Esophagus (tissue), 2 donors: Measurements from ENCODE around the gene SGIP1. TPM values are rescaled to one million over a fixed set of nuclear protein-coding genes. Genes with fewer than 3 reads are reported as not detected.
"Not testable (repeated sequence)": the region's sequence is repeated elsewhere in the genome, so short reads cannot be mapped to it uniquely, and the experiment has no call there.

Experiments used
- H3K27ac ChIP-seq, 2 donors: one replicate each; pipeline ENCODE4 v1.5.1; 2013; ENCODE audit warnings: low read depth in 2 of 2, mild to moderate bottlenecking in 2 of 2, inconsistent platforms in 1 of 2, low read length in 1 of 2, moderate library complexity in 1 of 2
- H3K27me3 ChIP-seq, 2 donors: one replicate each; pipeline ENCODE4 v1.6.1; 2013; ENCODE audit warnings: low read length in 2 of 2, control low read depth in 1 of 2, mild to moderate bottlenecking in 1 of 2; ENCODE audit not compliant: insufficient read depth in 2 of 2, control insufficient read depth in 1 of 2
- H3K36me3 ChIP-seq, 2 donors: one replicate each; pipeline ENCODE4 v1.6.1; 2013; ENCODE audit warnings: low read length in 1 of 2; ENCODE audit not compliant: control insufficient read depth in 2 of 2, insufficient read depth in 2 of 2
- H3K4me1 ChIP-seq, 2 donors: one replicate each; pipeline ENCODE4 v1.6.1; 2013; ENCODE audit warnings: low read length in 1 of 2; ENCODE audit not compliant: control insufficient read depth in 2 of 2, insufficient read depth in 2 of 2
- H3K4me3 ChIP-seq, 2 donors: one replicate each; pipeline ENCODE4 v1.5.1; 2013; ENCODE audit warnings: low read length in 2 of 2, mild to moderate bottlenecking in 2 of 2, low read depth in 1 of 2, moderate library complexity in 1 of 2
- H3K9me3 ChIP-seq, 2 donors: one replicate each; pipeline ENCODE4 v1.6.1; 2013; ENCODE audit warnings: mild to moderate bottlenecking in 2 of 2, low read depth in 1 of 2, low read length in 1 of 2, moderate library complexity in 1 of 2; ENCODE audit not compliant: control insufficient read depth in 2 of 2, insufficient read depth in 1 of 2
- WGBS, 2 donors: extraction: QIAGEN DNeasy Blood & Tissue Kit; methylation state at CpG; one replicate each; pipeline ENCODE4 v1.1.7; 2013; 5-methylcytosine and 5-hydroxymethylcytosine counted together
- polyA plus RNA-seq, 2 donors: library from polyadenylated mRNA; stranded (reverse); fragments of 200-250 nt; gene quantifications; one replicate each; pipeline ENCODE4 v1.2.3, GENCODE V29; 2013
- donor health status: healthy with polysubstance abuse.
- donor health status: Bipolar disorder and iron deficiency.

Gene SGIP1
- polyA plus RNA-seq, 2 donors = 0.90 to 1.1 TPM

- Histone ChIP-seq H3K27ac (no peak overlapping the region), H3K9me3 (no peaks in the 10 kb centered on the region), H3K4me3 (no peak overlapping the region), H3K36me3 (no peaks in the 10 kb centered on the region), H3K27me3 (no peaks in the 10 kb centered on the region), H3K4me1 (no peaks in the 10 kb centered on the region)
- 89 to 94% methylated on average over 5 of the region's 5 CpGs for WGBS, 2 donors
Measured at GRCh38 chr1:66791621-66792610, 258.0 kb downstream of the SGIP1 start.

DNA sequence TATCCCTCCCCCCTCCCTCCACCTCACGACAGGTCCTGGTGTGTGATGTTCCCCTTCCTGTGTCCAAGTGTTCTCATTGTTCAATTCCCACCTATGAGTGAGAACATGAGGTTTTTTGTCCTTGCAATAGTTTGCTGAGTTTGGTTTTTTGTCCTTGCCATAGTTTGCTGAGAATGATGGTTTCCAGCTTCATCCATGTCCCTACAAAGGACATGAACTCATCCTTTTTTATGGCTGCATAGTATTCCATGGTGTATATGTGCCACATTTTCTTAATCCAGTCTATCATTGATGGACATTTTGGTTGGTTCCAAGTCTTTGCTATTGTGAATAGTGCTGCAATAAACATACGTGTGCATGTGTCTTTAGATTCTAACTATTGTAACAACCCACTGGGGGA lies 261.9 kb downstream of the SGIP1 start:
- WGBS, 2 donors = 90 to 95% methylated on average over 2 of the region's 2 CpGs
- H3K27me3 ChIP-seq, H3K4me3 ChIP-seq, H3K36me3 ChIP-seq, H3K9me3 ChIP-seq, H3K27ac ChIP-seq, H3K4me1 ChIP-seq: not testable (repeated sequence)

Other genes starting within 250 kb of the SGIP1 start
- gene DYNLT5, start 218.3 kb downstream of the SGIP1 start, polyA plus RNA-seq = under 1 TPM; 0.18 to 0.57 TPM